LoVo (cell line): Measurements from ENCODE around the gene MYH3.

Experiments used
- DNase-seq: peaks from one replicate; pipeline ENCODE4 v3.0.0-alpha.2; 2016; ENCODE audit warnings: low spot score

Gene MYH3

DNA sequence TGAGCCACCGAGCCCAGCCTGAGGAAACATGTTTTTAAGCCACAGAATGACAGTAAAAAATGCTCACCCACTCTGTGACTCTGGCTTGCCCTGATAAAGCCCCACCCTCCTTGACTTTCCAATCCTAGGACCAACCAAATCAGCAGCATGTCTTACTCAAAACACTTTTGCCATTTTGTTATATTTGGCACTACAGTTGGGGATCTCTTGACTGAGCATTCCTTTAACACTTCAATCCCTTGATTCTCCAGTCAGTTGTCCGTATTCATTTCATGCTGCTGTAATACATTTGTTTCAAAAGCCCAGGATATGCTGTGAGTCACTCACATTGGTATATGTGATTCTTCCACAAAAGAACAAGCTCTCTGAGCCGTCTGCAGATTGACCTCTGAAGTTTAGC, 8.2 kb downstream of the MYH3 start:
- DNase-seq: no peak

DNA sequence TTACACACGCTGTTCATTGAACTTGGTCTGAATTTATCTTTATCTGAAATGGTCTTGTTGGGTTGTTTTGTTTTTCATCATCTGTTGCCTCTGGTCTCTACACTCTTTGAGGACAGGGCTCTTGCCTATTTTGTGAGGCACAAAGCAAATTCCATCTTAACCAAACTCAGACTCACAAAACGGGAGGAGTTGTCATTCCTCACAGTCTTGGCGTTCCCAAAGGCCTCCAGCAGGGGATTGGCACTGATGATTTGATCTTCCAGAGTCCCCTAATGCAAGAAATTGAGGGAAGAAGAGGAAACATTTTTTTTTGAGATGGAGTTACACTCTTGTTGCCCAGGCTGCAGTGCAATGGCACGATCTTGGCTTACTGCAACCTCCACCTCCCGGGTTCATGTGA, 8.7 kb downstream of the MYH3 start:
- no peak for DNase-seq

DNA sequence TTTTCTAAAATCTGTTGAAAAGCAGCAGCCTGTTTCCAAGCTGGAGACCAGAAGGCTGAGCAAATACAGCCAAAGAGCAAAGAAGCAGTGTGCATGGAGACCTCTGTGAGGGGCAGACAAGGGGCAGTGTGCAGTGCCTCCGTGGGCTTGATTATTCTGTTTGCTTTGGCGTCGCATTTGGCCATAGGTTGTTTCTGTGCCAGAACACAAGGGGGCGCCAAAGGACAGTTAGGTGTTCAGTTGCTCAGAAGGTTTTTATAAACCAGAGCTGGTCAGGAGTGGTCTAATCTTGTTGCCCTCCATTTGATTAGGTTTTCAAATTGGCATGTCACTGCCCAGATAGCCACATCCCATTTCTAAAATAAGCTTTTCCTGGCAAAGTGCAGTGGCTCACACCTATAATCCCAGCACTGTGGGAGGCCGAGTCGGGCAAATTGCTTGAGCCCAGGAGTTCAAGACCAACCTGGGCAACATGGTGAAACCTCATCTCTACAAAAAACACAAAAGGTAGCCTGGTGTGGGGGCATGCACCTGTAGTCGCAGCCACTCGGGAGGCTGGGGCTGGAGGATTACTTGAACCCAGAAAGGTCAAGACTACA, 10.6 kb downstream of the MYH3 start:
- DNase-seq: peak; percentile 65

DNA sequence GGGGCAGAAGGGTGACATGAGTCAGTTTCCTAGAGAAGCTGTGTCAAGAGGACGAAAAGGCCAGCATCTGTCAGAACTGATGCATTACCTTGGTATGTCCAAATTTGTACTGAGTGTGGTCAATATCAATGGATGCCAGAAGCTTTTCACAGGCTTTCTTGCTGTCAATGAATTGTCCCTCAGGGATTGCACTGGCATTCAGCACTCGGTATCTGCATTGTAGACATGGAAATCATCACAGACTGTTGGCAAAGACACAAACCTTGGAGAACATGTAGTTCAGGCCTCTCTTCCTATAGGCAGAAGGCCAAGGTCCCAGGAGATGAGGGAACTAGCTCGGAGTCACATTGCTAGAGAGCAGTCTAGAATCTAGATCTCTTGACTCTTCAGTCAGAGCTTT, 16.6 kb downstream of the MYH3 start:
- no peak for DNase-seq

DNA sequence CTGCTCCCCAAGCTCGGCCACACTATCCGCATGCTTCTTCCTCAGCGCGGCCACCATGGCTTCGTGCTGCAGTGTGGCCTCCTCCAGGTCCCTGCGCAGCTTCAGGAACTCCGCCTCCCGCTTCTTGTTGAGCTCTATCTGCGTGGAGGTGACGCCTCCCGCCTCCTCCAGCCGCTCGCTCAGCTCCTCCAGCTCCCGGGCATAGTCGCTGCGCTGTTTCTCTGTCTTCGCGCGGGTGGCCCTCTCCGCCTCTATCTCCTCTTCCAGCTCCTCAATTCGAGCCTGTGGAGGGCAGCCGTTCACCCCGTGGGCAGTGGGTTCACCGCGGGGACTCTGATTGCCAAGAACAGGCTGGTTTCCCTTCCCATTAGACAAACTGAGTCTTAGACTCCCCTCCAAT, 19.0 kb downstream of the MYH3 start:
- DNase-seq: no peak

DNA sequence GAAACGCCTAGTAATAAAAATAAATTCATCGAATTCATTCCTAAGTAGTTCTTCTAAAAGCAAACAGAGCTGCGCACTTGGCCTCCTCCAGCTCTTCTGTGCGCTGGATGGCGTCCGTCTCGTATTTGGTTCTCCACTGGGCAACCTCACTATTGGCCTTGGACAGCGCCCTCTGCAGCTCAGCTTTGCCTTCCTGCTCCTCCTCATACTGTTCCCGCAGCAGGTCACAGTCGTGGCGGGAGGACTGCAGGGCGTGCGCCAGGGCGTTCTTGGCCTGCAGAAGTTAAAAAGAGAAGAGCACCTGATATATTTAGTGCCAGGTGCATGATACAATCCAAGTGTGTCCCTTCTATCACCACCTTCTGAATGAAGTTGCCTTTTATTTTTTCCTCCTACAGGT, 21.8 kb downstream of the MYH3 start:
- no peak for DNase-seq

DNA sequence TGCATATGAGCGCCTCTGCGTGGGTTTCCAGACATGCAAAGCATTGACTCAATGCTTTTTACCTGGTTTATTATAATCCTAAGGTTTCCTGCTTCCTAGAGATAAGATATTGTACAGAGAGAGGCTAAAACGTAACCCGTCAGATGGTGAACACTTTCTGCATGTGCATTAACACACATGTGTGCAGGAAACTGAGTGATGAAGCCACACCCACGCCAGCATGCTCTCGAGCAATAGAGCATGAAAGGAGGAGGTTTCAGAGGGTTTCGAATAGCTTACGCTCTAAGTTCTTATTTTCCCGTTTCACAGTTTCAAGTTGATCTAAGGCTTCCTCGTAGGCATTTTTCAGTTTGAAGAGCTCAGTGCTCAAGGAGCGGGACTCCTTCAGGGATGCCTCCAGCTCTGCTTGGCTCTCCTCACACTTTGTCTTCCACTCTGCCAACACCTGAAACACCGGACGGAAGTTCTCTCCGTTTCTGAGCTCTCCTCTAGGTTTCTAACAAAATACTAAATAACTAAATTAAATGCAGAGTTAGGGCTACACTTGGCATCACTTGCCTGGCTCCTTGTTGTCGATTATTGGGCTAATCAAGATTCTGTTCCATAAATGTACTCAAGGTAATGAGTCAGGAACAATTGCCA, 23.2 kb downstream of the MYH3 start:
- DNase-seq: no peak

DNA sequence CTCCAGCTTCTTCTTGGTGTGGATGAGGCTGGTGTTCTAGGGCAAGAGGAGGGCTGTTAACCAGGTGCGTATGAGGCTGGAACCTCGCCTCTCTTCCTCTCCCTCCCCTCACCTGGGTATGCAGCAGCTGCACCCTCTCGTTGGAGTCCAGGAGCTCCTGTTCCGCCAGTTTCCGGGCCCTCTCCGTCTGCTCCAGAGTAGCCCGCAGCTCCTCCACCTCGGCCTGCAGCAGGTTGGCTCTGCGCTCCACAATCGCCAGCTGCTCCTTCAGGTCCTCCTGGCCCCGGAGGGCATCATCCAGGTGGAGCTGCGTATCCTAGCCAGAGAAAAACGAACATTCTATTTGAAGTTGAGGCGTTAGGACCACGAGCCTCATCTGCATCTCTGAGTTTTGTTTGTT, 25.4 kb downstream of the MYH3 start:
- DNase-seq: no peak

DNA sequence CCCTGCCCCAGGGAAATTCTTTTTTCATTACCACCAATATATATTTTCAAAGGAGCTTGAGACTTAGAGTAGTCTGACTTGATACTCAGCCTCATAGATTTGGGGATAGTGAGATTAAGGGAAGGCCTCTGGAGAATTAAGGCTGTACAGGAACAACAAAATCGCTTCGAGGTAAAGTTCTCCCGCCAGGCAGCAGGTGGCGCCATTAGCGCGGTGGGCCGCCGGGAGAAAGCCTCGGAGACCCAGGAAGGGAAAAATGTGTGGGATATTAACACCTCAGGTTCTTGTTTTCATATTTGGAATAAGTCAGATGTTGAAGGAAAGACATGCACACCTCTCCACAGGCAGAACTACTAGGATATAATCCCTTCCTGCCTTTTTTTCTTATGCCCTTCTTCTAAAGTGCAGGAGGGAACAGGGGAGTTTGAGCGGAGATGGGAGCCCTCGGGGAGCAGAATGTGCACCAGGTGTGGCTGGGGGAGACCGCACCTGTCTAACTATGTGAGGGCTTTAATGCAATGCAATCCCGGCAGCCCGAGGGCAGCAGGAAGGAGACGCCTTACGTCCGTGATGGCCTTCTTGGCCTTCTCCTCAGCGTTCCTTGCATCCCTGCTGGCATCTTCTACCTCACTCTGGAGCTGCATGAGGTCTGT, 25.9 kb downstream of the MYH3 start:
- DNase-seq: peak; percentile 18

DNA sequence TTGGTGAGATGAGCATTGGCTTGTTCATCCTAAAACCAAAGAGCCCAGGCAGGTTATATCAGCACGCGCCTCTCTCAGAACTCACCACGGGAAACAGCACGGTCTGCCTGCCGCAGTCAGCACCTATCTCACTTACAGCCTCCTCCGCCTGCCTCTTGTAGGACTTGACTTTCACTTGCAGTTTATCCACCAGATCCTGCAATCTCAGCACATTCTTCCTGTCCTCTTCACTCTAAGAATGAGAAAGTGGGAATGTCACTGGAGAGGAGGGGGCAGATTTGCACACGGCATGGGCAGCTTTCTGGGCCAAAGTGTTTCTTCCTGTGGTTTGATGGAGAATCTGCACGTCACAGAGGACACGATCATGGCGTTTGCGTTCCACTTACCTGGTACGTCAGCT, 27.4 kb downstream of the MYH3 start:
- DNase-seq: no peak

DNA sequence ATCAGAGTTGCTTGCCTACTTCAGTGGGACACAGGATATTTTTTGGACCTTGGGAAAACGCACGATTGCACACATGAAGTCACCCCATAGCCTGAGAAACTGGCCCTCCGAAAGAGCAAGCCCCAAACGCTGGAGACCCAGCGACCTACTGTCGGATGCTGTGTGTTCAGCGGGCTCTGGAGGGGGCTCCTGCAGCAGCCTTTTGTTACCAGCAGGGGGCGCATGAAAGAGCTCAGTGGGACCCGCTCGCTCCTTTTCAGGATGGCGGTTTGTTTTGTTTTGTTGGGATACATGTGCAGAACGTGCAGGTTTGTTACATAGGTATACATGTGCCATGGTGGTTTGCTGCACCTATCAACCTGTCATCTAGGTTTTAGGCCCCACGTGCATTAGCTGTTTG, 28.4 kb downstream of the MYH3 start:
- no peak for DNase-seq

DNA sequence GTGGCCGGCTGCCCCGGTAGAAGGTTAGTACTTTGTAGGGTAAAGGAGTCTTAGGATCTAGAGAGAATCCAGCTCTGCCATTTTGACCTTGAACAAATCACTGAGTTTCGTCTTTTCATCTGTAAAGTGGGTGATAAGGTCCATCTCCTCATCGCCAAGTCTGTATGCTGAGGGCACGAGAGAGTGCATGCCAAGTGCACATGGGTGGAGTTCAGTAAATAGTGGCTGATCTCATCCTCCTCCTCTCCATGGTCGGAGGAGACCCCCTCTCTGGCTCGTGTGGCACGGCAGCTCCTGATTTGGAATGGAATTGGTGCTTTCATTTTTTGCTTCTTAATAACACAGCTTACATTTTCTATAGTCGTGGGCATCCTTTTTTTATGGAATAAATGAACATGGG, 30.7 kb downstream of the MYH3 start:
- DNase-seq: no peak

DNA sequence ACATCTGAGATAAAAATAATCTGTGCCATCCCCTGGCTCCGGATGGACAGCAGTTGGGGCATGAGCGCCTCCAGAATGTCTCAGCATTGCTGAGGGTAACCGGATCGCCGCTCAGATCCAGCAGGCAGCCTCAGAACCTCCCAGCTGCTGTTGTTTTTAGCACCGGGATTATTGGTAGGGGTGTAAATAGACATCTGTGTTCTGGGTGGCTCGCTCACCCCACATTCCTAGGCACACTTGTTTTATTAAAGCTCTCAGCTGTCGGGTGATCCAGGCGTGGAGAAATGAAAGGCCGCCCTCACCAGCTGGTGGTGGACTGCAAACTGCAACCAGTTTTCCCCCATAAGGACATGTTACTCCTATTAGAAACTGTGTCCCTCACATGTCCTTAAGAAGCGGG, 32.1 kb downstream of the MYH3 start:
- no peak for DNase-seq

DNA sequence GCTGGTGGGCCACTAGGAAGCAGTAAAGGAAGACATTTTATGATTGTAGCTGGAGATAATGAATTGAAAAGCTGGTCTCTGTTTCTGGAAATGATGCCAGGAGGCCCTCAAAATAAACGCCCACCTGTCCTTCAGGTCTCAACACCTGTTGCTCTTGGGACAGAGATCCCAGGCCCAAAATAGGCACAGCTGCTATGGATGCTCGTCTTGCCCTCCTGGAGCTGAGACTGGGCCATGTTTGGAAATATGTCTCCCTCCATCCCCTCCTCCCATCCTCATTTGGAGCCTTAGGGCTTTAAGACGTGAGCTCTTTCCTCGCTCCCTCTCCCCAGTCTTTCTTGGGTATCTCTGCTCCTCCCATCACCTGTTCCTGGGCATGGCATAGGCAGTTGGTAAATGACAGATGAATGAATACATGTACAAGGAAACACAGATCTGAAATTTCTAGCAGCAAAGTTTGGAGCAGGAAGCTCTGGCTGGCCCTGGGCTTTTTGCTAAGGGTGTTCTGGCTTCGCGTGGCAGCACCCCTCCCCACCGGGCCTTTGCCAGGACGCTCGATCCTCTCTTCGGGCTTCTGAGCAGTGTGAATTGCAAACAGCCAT, 33.3 kb downstream of the MYH3 start:
- no peak for DNase-seq

DNA sequence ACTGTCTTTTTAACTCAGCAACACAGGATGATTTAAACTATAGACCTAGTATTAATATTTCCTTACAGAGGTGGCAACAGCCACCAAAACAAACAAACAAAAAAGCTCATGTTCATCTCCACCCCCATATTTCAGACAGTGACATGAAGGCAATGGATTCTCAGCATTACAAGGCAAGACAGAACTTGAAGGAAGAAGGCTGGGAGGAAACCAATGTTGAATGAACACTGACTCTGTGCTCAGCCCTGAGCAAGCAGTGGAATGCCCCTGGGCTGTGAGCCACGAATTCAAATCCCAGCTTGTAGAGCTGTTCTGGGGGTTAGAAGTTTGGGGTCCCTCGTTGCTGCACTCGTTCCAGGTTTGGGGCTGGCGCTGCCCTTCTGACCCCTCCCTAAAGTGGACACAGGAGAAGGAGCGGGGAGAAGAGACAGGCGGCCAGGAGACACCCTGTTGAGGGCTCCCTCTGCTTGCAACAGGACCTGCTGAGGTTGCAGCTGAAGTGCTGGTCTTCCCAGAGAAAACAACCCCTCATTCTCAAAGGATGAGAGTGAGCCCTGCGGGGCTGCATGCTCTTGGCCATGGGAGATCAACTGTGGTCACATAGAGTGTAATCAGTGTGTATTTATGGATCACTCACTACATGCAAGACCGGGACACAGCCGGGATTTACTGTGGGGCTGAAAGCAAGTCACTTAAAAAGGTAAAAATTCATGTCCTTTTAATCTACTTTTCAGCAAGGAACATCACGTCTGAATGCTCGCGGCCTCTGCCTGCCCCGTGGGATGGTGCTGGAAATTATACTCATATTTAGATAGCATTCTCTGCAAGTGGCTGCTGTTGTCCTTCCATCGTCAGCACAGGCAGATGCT, 34.3 kb downstream of the MYH3 start:
- DNase-seq: no peak

DNA sequence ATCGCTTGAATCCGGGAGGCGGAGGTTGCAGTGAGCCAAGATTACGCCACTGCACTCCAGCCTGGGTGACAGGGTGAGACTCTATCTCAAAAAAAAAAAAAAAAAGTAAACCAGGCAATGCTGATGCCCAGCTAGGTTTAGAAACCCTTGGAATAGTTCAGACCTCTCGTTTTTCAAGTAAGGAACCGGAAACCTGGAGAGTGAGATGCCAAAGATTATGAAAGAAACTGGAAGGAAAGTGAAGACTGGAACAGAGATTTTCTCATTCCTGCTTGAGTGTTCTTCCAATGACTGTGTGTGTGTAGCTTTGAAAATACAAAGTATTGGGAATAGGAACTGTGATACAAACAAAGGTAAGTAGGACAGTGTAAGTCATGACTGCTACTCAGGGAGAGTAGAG, 35.7 kb downstream of the MYH3 start:
- DNase-seq: no peak

DNA sequence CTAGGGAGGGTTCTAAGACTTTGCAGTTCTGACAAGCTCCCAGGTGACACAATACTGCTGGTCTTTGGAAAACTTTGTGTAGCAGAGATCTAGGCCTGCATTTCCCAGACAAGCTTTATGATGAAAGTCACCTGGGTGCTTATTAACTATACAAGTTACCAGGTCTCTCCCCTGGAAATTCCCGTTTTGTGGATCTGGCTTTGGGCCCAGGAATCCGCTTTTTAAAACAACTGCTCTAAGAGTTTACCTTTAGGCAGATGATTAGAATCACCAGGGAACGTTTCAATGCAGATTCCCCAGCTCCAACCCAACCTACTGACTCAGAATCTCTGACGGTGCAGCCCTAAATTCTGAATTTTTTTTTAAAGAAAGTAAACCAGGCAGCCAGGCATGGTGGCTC, 36.3 kb downstream of the MYH3 start:
- DNase-seq: no peak

DNA sequence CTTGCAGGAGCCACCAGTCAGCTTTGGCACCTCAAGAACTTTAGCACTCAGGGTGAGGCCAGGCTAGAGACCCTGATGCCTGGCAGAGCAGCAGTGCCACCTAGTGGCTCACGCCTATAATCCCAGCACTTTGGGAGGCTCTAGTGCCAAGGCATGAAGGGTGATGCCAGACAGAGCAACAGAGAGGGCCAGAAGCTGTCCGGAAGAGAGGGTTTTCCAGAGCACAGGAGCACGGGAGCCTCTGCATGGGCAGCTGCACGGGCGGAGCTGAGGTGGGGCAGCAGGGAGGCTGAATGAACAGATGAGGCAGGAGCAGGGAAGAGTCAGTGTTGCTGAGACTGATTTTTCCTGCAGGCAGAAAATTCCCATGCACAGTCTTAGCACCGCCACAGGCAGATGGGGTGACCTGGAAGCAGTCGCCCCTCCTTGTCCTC, 38.9 kb downstream of the MYH3 start:
- peak; percentile 79 for DNase-seq

DNA sequence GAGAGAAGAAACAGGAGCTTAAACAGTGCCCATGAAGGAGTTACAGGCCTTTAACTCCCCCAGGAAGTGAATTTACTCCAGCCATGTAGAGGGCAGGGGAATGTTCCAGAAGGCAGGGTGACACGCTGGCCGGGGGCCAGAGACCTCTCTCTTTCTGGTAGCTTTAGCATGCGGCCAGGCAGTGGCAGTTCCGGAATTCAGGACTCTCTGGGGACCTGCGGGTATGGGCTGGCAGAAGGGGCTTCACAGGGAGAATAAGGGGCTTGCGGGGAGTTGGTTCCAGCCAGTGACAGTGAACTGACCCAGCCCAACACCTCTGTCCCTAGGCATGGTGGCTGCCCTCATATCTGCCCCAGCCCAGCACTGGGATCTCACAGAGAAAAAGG, 40.0 kb downstream of the MYH3 start:
- DNase-seq: no peak

DNA sequence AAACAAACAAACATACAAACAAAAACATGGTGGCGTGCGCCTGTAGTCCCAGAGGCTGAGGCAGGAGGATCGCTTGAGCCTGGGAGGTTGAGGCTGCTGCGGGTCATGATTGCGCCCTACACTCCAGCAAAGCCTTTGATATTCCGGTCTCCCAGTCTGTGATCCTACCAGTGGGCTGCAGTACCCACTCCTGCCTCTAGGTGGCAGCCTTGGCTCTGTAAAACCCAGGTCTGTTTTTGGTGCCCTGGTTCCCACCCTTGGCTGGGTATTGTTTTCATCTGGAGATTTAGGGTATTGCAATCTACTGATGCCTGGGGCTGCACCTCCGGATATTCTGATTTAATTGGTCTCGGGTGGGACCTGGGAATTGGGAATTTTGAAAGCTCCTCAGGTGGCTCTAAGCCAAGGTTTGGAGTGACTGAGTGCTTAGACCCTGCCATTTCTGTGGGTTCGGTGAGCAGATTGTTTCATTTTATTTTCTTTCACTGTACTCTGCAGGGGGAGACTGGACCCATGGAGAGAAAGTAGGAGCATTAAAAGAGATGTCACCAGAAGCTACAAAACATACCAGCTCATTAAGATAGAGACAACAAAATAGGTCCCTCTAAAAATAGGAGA, 40.5 kb downstream of the MYH3 start:
- peak; percentile 65 for DNase-seq

DNA sequence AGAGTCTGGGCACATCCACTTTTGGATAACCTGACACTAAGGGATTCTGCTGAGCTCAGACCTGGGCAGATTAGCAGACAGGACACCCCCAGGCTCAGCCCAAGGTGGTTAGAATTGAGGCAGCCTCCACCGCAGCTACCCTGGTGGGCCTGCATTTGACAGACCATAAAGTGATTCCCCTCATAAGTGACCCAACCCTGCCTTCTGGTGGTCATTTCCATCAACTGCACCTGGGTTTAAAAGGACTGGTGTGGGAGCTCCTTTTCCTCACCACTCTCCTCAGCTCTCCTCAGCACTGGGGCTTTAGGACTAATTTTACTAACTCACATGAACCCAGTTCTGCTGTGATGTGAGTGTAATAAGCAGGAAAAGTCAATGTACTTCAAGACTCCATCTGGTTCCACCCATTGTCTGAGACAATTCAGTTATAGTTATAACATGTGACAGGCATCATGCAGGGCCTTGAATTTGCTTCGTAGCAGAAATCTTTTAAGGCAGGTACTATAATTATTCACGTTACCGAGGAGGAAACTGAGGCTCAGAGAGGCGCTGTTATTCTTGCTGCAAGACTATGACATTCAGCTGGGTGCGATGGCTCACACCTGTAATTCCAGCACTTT, 42.5 kb downstream of the MYH3 start:
- DNase-seq: peak; percentile 41
